HEK293 (cell line): ENCODE measurements around the gene ILK.

Experiments
- CTCF ChIA-PET: fragments of 350-600 bp; formaldehyde crosslinking; extraction: SDS; loops from one replicate; lab custom pipeline; 2021; ENCODE audit warnings: antibody characterized with exemption; lab: Yijun Ruan, JAX
- POLR2A ChIA-PET: fragments of 300-600 bp; formaldehyde crosslinking; extraction: SDS; loops from one replicate; lab custom pipeline; 2020; ENCODE audit warnings: antibody characterized with exemption, inconsistent platforms; lab: Yijun Ruan, JAX
- H3K27ac ChIP-seq: fragments of 200-500 bp; sonication (Bioruptor generic); 2 replicates; pipeline ENCODE4 v1.5.1; 2014; ENCODE audit warnings: low read depth, low read length, control low read depth, inconsistent platforms; ENCODE audit errors: extremely low read depth
- H3K36me3 ChIP-seq, 2 experiments: fragments of 200-500 bp in 1 of 2; sonication (Bioruptor generic) in 1 of 2; 1 replicate in 1 of 2; 2 replicates in 1 of 2; pipeline ENCODE4 v1.5.1; 2014 to 2017; ENCODE audit warnings: inconsistent platforms in 2 of 2, low read length in 2 of 2; ENCODE audit not compliant: control insufficient read depth in 2 of 2, insufficient read depth in 1 of 2
- H3K4me1 ChIP-seq: fragments of 200-500 bp; sonication (Bioruptor generic); 2 replicates; pipeline ENCODE4 v1.5.1; 2014; ENCODE audit warnings: mild to moderate bottlenecking, low read length, inconsistent platforms; ENCODE audit not compliant: control insufficient read depth, insufficient read depth
- H3K4me3 ChIP-seq: 2 replicates; pipeline ENCODE4 v1.5.1; 2011; ENCODE audit warnings: low read depth, mild to moderate bottlenecking, control low read depth, low read length, moderate library complexity
- H3K9me3 ChIP-seq: fragments of 200-500 bp; sonication (Bioruptor generic); 2 replicates; pipeline ENCODE4 v1.5.1; 2014; ENCODE audit warnings: low read depth, low read length, inconsistent platforms; ENCODE audit not compliant: control insufficient read depth, insufficient read depth
- ATF2 ChIP-seq: fragments of 450-650 bp; formaldehyde crosslinking; IDR thresholded peaks from 2 replicates; pipeline ENCODE4 v1.5.1; 2016; ENCODE audit warnings: missing biosample characterization, missing genetic modification characterization, low read depth
- GLI4 ChIP-seq: fragments of 450-650 bp; formaldehyde crosslinking; IDR thresholded peaks from 2 replicates; pipeline ENCODE4 v1.5.1; 2016; ENCODE audit warnings: missing biosample characterization, missing genetic modification characterization
- MYNN ChIP-seq: fragments of 450-650 bp; formaldehyde crosslinking; IDR thresholded peaks from 2 replicates; pipeline ENCODE4 v1.5.1; 2016; ENCODE audit warnings: missing biosample characterization, missing genetic modification characterization, borderline replicate concordance
- REPIN1 ChIP-seq: fragments of 450-650 bp; formaldehyde crosslinking; IDR thresholded peaks from 2 replicates; pipeline ENCODE4 v1.5.1; 2017; ENCODE audit warnings: missing biosample characterization, missing genetic modification characterization, low read depth
- SETDB1 ChIP-seq: IDR thresholded peaks from one replicate; pipeline ENCODE4 v1.6.1; 2017; ENCODE audit warnings: mild to moderate bottlenecking, low read length, moderate library complexity, mixed read lengths; ENCODE audit not compliant: insufficient read length
- YY2 ChIP-seq: fragments of 450-650 bp; formaldehyde crosslinking; IDR thresholded peaks from 2 replicates; pipeline ENCODE4 v1.5.1; 2016; ENCODE audit warnings: missing biosample characterization, missing genetic modification characterization
- ZBTB44 ChIP-seq: fragments of 450-650 bp; IDR thresholded peaks from 2 replicates; pipeline ENCODE4 v1.5.1; 2018; ENCODE audit warnings: missing biosample characterization, mild to moderate bottlenecking, missing genetic modification characterization
- ZFP41 ChIP-seq: fragments of 450-650 bp; formaldehyde crosslinking; IDR thresholded peaks from 2 replicates; pipeline ENCODE4 v1.5.1; 2016; ENCODE audit warnings: missing biosample characterization, missing genetic modification characterization, borderline replicate concordance
- ZNF10 ChIP-seq: fragments of 450-650 bp; formaldehyde crosslinking; IDR thresholded peaks from 2 replicates; pipeline ENCODE4 v1.5.1; 2017; ENCODE audit warnings: missing biosample characterization, missing genetic modification characterization
- ZNF157 ChIP-seq: fragments of 450-650 bp; formaldehyde crosslinking; IDR thresholded peaks from 2 replicates; pipeline ENCODE4 v1.5.1; 2016; ENCODE audit warnings: missing biosample characterization, missing genetic modification characterization
- ZNF19 ChIP-seq: fragments of 450-650 bp; formaldehyde crosslinking; IDR thresholded peaks from 2 replicates; pipeline ENCODE4; 2016; ENCODE audit warnings: missing biosample characterization, missing genetic modification characterization, low read depth
- ZNF354C ChIP-seq: fragments of 450-650 bp; formaldehyde crosslinking; IDR thresholded peaks from 2 replicates; pipeline ENCODE4 v1.5.1; 2016; ENCODE audit warnings: missing biosample characterization, missing genetic modification characterization, low read depth, borderline replicate concordance
- ZNF530 ChIP-seq: fragments of 450-650 bp; formaldehyde crosslinking; IDR thresholded peaks from 2 replicates; pipeline ENCODE4 v1.5.1; 2016; ENCODE audit warnings: low read depth, missing biosample characterization, missing genetic modification characterization
- ZNF555 ChIP-seq: fragments of 450-650 bp; formaldehyde crosslinking; conservative IDR thresholded peaks from 2 replicates; pipeline ENCODE4 v1.5.1; 2017; ENCODE audit warnings: missing biosample characterization, mild to moderate bottlenecking, missing genetic modification characterization, inconsistent platforms
- ZNF560 ChIP-seq: fragments of 450-650 bp; formaldehyde crosslinking; IDR thresholded peaks from 2 replicates; pipeline ENCODE4 v1.5.1; 2017; ENCODE audit warnings: missing biosample characterization, missing genetic modification characterization, borderline replicate concordance
- ZNF677 ChIP-seq: fragments of 450-650 bp; IDR thresholded peaks from 2 replicates; pipeline ENCODE4 v1.5.0; 2018; ENCODE audit warnings: missing biosample characterization, mild to moderate bottlenecking, missing genetic modification characterization, moderate library complexity
- ZNF76 ChIP-seq: fragments of 450-650 bp; formaldehyde crosslinking; IDR thresholded peaks from 2 replicates; pipeline ENCODE4; 2016; ENCODE audit warnings: low read depth, missing biosample characterization, missing genetic modification characterization, borderline replicate concordance
- ZSCAN23 ChIP-seq: fragments of 450-650 bp; formaldehyde crosslinking; IDR thresholded peaks from 2 replicates; pipeline ENCODE4 v1.5.1; 2016; ENCODE audit warnings: missing biosample characterization, missing genetic modification characterization
- ZSCAN4 ChIP-seq: fragments of 450-650 bp; formaldehyde crosslinking; IDR thresholded peaks from 2 replicates; pipeline ENCODE4 v1.5.1; 2017; ENCODE audit warnings: missing biosample characterization, missing genetic modification characterization
- TF ChIP-seq, protein P1 (sequence below): fragments of 450-650 bp; formaldehyde crosslinking; IDR thresholded peaks from 2 replicates; pipeline ENCODE4 v1.5.1; 2016; ENCODE audit warnings: missing biosample characterization, missing genetic modification characterization

Gene ILK

DNA sequence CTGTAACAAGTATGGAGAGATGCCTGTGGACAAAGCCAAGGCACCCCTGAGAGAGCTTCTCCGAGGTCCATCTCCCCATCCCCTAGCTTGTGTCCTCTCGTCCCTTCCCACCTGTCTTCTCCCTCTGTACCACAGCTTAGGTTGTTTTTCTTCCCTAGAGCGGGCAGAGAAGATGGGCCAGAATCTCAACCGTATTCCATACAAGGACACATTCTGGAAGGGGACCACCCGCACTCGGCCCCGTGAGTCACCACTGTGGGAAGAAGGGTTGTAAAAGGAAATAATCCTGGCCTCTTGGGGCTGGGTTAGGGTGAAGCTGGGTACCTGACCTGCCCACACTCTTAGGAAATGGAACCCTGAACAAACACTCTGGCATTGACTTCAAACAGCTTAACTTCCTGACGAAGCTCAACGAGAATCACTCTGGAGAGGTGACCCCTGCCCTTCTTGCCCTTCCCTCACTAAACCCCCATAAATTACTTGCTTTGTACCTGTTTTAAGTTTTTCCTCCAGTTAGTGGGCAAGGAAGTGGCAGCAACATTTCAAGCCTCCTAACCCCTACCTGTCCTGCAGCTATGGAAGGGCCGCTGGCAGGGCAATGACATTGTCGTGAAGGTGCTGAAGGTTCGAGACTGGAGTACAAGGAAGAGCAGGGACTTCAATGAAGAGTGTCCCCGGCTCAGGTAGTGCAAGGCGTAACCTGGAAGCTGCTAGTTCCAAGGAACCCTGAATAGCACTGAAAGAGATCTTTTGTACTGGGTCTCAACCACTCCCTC is 5.3 kb downstream of the ILK start:
- no peak for TF ChIP-seq ZNF560 (tag by site-specific recombination)
- TF ChIP-seq ZNF10 (tag by site-specific recombination) = no peak
- no peak for TF ChIP-seq ZNF555 (tag by site-specific recombination)
- TF ChIP-seq, all 188 proteins: peak for 0
- H3K9me3 ChIP-seq = no peaks in the 10 kb centered on the region
- CTCF ChIA-PET = no interaction called here
- POLR2A ChIA-PET = interaction anchor here (1.3 kb wide), 1 partner anchor 75 kb away, joined by 6 read pairs; the partner anchor contains the start of gene MRPL17
- H3K27ac ChIP-seq = no peak overlapping the region
- no peak overlapping the region for H3K4me3 ChIP-seq
- no peaks in the 10 kb centered on the region for H3K4me1 ChIP-seq
- peaks cover 0 to 51% of the 10 kb centered on the region in 2 experiments; a peak in 1 of 3 replicates for H3K36me3 ChIP-seq

- Histone ChIP-seq H3K9me3 (no peaks in the 10 kb centered on the region), H3K27ac (no peak overlapping the region)
- TF ChIP-seq ZNF19 (tag by site-specific recombination) (no peak), ZSCAN23 (tag by site-specific recombination) (no peak), ZFP41 (no peak), ZNF677 (no peak), REPIN1 (tag by site-specific recombination) (no peak), MYNN (tag by site-specific recombination) (no peak), ZNF354C (no peak), SETDB1 (no peak), GLI4 (tag by site-specific recombination) (no peak), ZBTB44 (tag by site-specific recombination) (no peak), ATF2 (tag by site-specific recombination) (no peak), ZNF530 (no peak), ZNF76 (tag by site-specific recombination) (no peak), YY2 (tag by site-specific recombination) (no peak), ZSCAN4 (tag by site-specific recombination) (no peak), ZNF157 (tag by site-specific recombination) (no peak)
- TF ChIP-seq, protein P1, sequence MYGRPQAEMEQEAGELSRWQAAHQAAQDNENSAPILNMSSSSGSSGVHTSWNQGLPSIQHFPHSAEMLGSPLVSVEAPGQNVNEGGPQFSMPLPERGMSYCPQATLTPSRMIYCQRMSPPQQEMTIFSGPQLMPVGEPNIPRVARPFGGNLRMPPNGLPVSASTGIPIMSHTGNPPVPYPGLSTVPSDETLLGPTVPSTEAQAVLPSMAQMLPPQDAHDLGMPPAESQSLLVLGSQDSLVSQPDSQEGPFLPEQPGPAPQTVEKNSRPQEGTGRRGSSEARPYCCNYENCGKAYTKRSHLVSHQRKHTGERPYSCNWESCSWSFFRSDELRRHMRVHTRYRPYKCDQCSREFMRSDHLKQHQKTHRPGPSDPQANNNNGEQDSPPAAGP (tag by site-specific recombination) = no peak
- TF ChIP-seq, all 188 proteins: peak for 0
- Histone ChIP-seq H3K36me3 (peaks cover 0 to 57% of the 10 kb centered on the region in 2 experiments; a peak in 1 of 3 replicates), H3K4me3 (no peak overlapping the region), H3K4me1 (no peaks in the 10 kb centered on the region)
- CTCF ChIA-PET = interaction anchor here (1.0 kb wide), 1 partner anchor 74 kb away, joined by 3 read pairs; no protein-coding TSS in a partner anchor
- POLR2A ChIA-PET = interaction anchor here (1.3 kb wide), 1 partner anchor 74 kb away, joined by 6 read pairs; the partner anchor contains the start of gene MRPL17
Observed at GRCh38 chr11:6609502-6610015, 6.0 kb downstream of the ILK start.
